H1 (cell line): Measurements from ENCODE around the gene ACACB. TPM values are rescaled to one million over a fixed set of nuclear protein-coding genes. Genes with fewer than 3 reads are reported as not detected.

ENCODE experiments used
- JUND ChIP-seq: IDR thresholded peaks from 2 replicates; pipeline ENCODE4 v1.6.1; 2011; ENCODE audit warnings: mild to moderate bottlenecking, improper control_type of control experiment, low read length
- polyA plus RNA-seq, 7 experiments: library from polyadenylated mRNA; depleted of rRNA in 3 of 7; stranded (reverse) in 5 of 7; unstranded in 2 of 7; fragments of >200 nt in 5 of 7; fragments of 200-250 nt in 2 of 7; gene quantifications; 1 replicate in 5 of 7; 2 replicates in 1 of 7; 4 replicates in 1 of 7; pipeline versions ENCODE4 v1.2.1 to v1.2.3, GENCODE V29; 2011 to 2013; ENCODE audit warnings: missing spikeins in 2 of 7, mixed read lengths in 2 of 7
- total RNA-seq: library from RNA; stranded (reverse); fragmentation: NEBNext Ultra II Directional; extraction: Animal tissue kit (Norgen Biotek cat#: 25700); gene quantifications from 2 replicates; pipeline ENCODE4 v1.2.1, GENCODE V29; 2021

Gene ACACB
- total and polyA plus RNA-seq, 2 of the 8 experiments (the other 6 are each of a cell fraction or from before 2014, with no cell fraction given), result 5.8 to 15.3 TPM

DNA sequence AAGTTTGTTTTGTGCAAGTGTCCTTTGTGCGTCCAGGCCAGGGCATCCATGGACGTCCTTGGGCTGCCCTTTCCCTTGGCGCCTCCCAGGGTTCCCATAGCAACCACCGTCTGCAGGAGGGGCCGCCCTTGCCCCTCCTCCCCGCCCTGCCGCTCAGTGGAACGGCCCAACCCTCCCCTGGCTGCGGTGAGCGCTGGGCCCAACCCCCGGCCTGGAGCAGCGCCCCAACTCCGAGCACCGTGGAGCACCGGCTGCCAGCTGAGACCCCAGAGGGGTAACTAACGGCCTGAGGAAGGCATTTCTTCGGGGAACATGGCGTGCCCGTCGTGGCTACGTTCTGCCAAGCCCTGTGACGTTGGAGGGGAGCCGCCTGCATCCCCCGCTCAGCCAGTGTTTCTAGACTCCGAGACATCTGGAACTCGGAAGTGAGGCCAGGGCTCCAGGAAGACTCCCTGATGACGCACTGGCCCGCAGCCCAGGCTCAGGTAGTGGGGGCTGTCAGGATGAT is 5.3 kb upstream of the ACACB start (continued):
- TF ChIP-seq JUND, result no peak
